HepG2 (cell line): ENCODE measurements around the gene GPC6. TPM values are rescaled to one million over a fixed set of nuclear protein-coding genes. Genes with fewer than 3 reads are reported as not detected.

Experiments used
- ATAC-seq: fragments of 200-7000 bp; cut with Tn5 transposase; 3 replicates; pipeline ENCODE4 v1.9.1; 2020; ENCODE audit warnings: mild to moderate bottlenecking, moderate library complexity
- BruUV-seq: library from RNA; stranded (reverse); fragments of 400-500 nt; replicated peaks from 2 replicates; lab custom pipeline; 2021; lab: Mats Ljungman, UMichigan
- CTCF ChIA-PET: fragments of 300-600 bp; formaldehyde crosslinking; extraction: SDS; loops from one replicate; lab custom pipeline; 2021; ENCODE audit warnings: low total read pairs, inconsistent platforms, low intra/inter-chr PET ratio; lab: Yijun Ruan, JAX
- POLR2A ChIA-PET: fragments of 350-600 bp; sonication (Branson Sonifier 250); formaldehyde crosslinking; loops from one replicate; lab custom pipeline; 2020; ENCODE audit warnings: antibody characterized with exemption, inconsistent platforms; lab: Yijun Ruan, JAX
- DNase-seq: peaks from one replicate; pipeline ENCODE4 v3.0.0-alpha.2; 2015; ENCODE audit warnings: low spot score
- FAIRE-seq: peaks from 3 replicates; lab custom pipeline; 2011; peaks lifted over from hg19 to GRCh38; lab: Jason Lieb, UNC
- H2AFZ ChIP-seq: one replicate; pipeline ENCODE4 v1.6.1; 2011; ENCODE audit warnings: low read length, inconsistent platforms
- H3K27ac ChIP-seq: fragments of 300-600 bp; 3 replicates; pipeline ENCODE4 v1.8.0; 2011; ENCODE audit warnings: mixed run types, mild to moderate bottlenecking, mixed read lengths, low read length, inconsistent platforms; ENCODE audit not compliant: insufficient read depth; ENCODE audit errors: extremely low read length
- H3K27me3 ChIP-seq, 2 experiments: fragments of 200-600 bp in 1 of 2; 2 replicates in 1 of 2; 3 replicates in 1 of 2; pipeline versions ENCODE4 v1.6.0 to v1.8.0; 2011; ENCODE audit warnings: low read length in 2 of 2, mild to moderate bottlenecking in 2 of 2, moderate library complexity in 2 of 2, inconsistent platforms in 1 of 2; ENCODE audit not compliant: insufficient read depth in 2 of 2, control insufficient read depth in 1 of 2
- H3K36me3 ChIP-seq, 2 experiments: fragments of 200-600 bp in 1 of 2; replicated peaks in 1 of 2; 2 replicates in 1 of 2; 3 replicates in 1 of 2; pipeline versions ENCODE4 v1.5.1 to v1.8.0; 2011; ENCODE audit warnings: low read length in 2 of 2, inconsistent platforms in 1 of 2; ENCODE audit not compliant: insufficient read depth in 2 of 2, control insufficient read depth in 1 of 2
- H3K4me1 ChIP-seq: 2 replicates; pipeline ENCODE4 v1.5.1; 2012; ENCODE audit warnings: low read length, inconsistent platforms; ENCODE audit not compliant: insufficient read depth
- H3K4me2 ChIP-seq: 2 replicates; pipeline ENCODE4 v1.6.0; 2011; ENCODE audit warnings: low read depth, low read length, inconsistent platforms
- H3K4me3 ChIP-seq, 3 experiments: fragments of 200-600 bp in 1 of 3; sonication (generic), shearing (Covaris generic) in 1 of 3; replicated peaks in 1 of 3; 2 replicates each; pipeline ENCODE4 v1.5.1; 2011 to 2016; ENCODE audit warnings: low read length in 3 of 3, inconsistent platforms in 2 of 3, low read depth in 2 of 3, mild to moderate bottlenecking in 2 of 3, control low read depth in 1 of 3, mixed read lengths in 1 of 3; ENCODE audit not compliant: insufficient read depth in 1 of 3
- H3K79me2 ChIP-seq: one replicate; pipeline ENCODE4 v1.6.1; 2011; ENCODE audit warnings: low read length, inconsistent platforms; ENCODE audit not compliant: insufficient read depth
- H3K9ac ChIP-seq: 2 replicates; pipeline ENCODE4 v1.6.0; 2011; ENCODE audit warnings: mild to moderate bottlenecking, low read depth, low read length, inconsistent platforms; ENCODE audit not compliant: insufficient read depth
- H3K9me3 ChIP-seq: 2 replicates; pipeline ENCODE4 v1.5.1; 2012; ENCODE audit warnings: mild to moderate bottlenecking, low read length
- H4K20me1 ChIP-seq: 2 replicates; pipeline ENCODE4 v1.6.0; 2011; ENCODE audit warnings: inconsistent platforms, mild to moderate bottlenecking, low read length, moderate library complexity; ENCODE audit not compliant: insufficient read depth
- EED ChIP-seq: sonication (generic); formaldehyde crosslinking; IDR thresholded peaks from 2 replicates; pipeline ENCODE4 v1.5.0; 2020; ENCODE audit warnings: mild to moderate bottlenecking, missing genetic modification reagents
- GLI4 ChIP-seq: sonication (generic); formaldehyde crosslinking; IDR thresholded peaks from 2 replicates; pipeline ENCODE4 v1.5.1; 2020; ENCODE audit warnings: missing genetic modification reagents, mild to moderate bottlenecking, moderate library complexity, borderline replicate concordance
- HES4 ChIP-seq: sonication (generic); formaldehyde crosslinking; IDR thresholded peaks from 2 replicates; pipeline ENCODE4 v1.9.0; 2021; ENCODE audit warnings: mild to moderate bottlenecking, missing genetic modification reagents, borderline replicate concordance
- HMG20B ChIP-seq: conservative IDR thresholded peaks from 2 replicates; pipeline ENCODE4 v1.6.1; 2016; ENCODE audit warnings: missing genetic modification reagents, missing compliant biosample characterization
- POLR2A ChIP-seq, 2 experiments: IDR thresholded peaks; 2 replicates each; pipeline ENCODE4 v1.6.1; 2011; ENCODE audit warnings: low read depth in 2 of 2, low read length in 2 of 2, mild to moderate bottlenecking in 1 of 2, moderate library complexity in 1 of 2; ENCODE audit not compliant: insufficient read depth in 1 of 2
- SNRNP70 ChIP-seq: fragments of 200-400 bp; formaldehyde crosslinking; IDR thresholded peaks from 2 replicates; pipeline ENCODE4 v1.6.1; 2017; ENCODE audit warnings: mild to moderate bottlenecking, low read depth, low read length, moderate library complexity
- YY1 ChIP-seq: IDR thresholded peaks from 2 replicates; pipeline ENCODE4 v1.6.1; 2011; ENCODE audit warnings: low read length, low read depth, moderate library complexity, mild to moderate bottlenecking; ENCODE audit not compliant: insufficient read depth, insufficient replicate concordance
- ZBTB7A ChIP-seq: sonication (generic); formaldehyde crosslinking; IDR thresholded peaks from 2 replicates; pipeline ENCODE4 v1.8.0; 2022; ENCODE audit warnings: mild to moderate bottlenecking, missing genetic modification reagents
- ZNF335 ChIP-seq: sonication (generic); formaldehyde crosslinking; IDR thresholded peaks from 2 replicates; pipeline ENCODE4 v1.4.0; 2020; ENCODE audit warnings: missing genetic modification reagents
- ZNF598 ChIP-seq: sonication (generic); formaldehyde crosslinking; IDR thresholded peaks from 2 replicates; pipeline ENCODE4 v1.5.1; 2020; ENCODE audit warnings: mild to moderate bottlenecking, missing genetic modification reagents, borderline replicate concordance
- WGBS: methylation state at CpG from one replicate; pipeline ENCODE4 v1.1.6; 2017; ENCODE audit warnings: low lambda C conversion rate; 5-methylcytosine and 5-hydroxymethylcytosine counted together
- in situ Hi-C: cut with HindIII; loops from 2 replicates; pipeline ENCODE4 v1.10.0; 2017; ENCODE audit warnings: low pct_unique_long_range_greater_than_20kb; ENCODE audit not compliant: extremely low pct_ligation_motif_present
- intact Hi-C: fragments of 100-400 bp; cut with micrococcal nuclease; formaldehyde crosslinking; loops from one replicate; pipeline ENCODE4 v1.10.0; 2022; ENCODE audit not compliant: unreplicated experiment
- polyA plus RNA-seq, 8 experiments: library from polyadenylated mRNA; depleted of rRNA in 3 of 8; stranded (reverse) in 7 of 8; unstranded in 1 of 8; fragments of >200 nt; fragmentation: Illumina TruSeq in 4 of 8; extraction: Trizol in 4 of 8; gene quantifications; 2 replicates each; pipeline versions ENCODE4 v1.2.1 to v1.2.3, GENCODE V29; 2011 to 2016; ENCODE audit warnings: low read depth in 4 of 8, missing spikeins in 1 of 8, mixed read lengths in 1 of 8; ENCODE audit not compliant: insufficient read depth in 1 of 8
- total RNA-seq, 5 experiments: library from RNA; depleted of rRNA; stranded (reverse); fragments of >200 nt; fragmentation: Illumina TruSeq; extraction: Trizol; gene quantifications; 2 replicates each; pipeline ENCODE4 v1.2.3, GENCODE V29; 2016; ENCODE audit warnings: low read depth in 1 of 5
- TF ChIP-seq, protein P1 (sequence below): sonication (generic); formaldehyde crosslinking; IDR thresholded peaks from 2 replicates; pipeline ENCODE4; 2020; ENCODE audit warnings: missing genetic modification reagents, mild to moderate bottlenecking, borderline replicate concordance
- TF ChIP-seq, protein P2 (sequence below): sonication (generic); formaldehyde crosslinking; conservative IDR thresholded peaks from 2 replicates; pipeline ENCODE4 v1.4.0; 2020; ENCODE audit warnings: missing genetic modification reagents
- TF ChIP-seq, protein P3 (sequence below): sonication (generic); formaldehyde crosslinking; IDR thresholded peaks from 2 replicates; pipeline ENCODE4 v1.4.0; 2020; ENCODE audit warnings: missing genetic modification reagents
- TF ChIP-seq, protein P4 (sequence below): sonication (generic); formaldehyde crosslinking; IDR thresholded peaks from 2 replicates; pipeline ENCODE4 v1.8.0; 2022; ENCODE audit warnings: mild to moderate bottlenecking, missing genetic modification reagents, moderate library complexity
- TF ChIP-seq, protein P5 (sequence below): sonication (generic); formaldehyde crosslinking; IDR thresholded peaks from 2 replicates; pipeline ENCODE4 v1.8.0; 2022; ENCODE audit warnings: missing genetic modification reagents, mild to moderate bottlenecking, borderline replicate concordance

Gene GPC6
- total and polyA plus RNA-seq, 2 of the 13 experiments (the other 11 are each of a cell fraction or from before 2014, with no cell fraction given), result 24.5 to 33.9 TPM

DNA sequence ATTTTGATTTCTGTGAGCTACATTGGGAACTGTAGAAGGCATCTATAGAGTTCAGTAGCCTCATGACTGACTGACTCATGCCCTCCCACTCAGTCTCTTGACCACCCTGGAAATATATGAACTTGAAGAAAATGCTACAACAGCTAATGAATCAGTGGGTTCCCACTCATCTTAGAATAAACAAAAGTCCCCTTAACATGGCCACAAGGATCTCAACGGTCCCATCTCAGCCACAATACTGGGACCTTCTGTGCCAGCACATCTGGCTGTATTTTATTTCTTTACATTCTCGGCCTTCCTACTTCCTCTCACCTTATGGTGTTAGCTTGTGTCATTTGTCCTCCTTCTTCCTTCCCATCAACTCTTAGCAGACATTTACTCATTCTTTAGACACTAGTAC, 633.1 kb downstream of the GPC6 start:
- FAIRE-seq (no peak), DNase-seq (no peak), ATAC-seq (no peak)
- H4K20me1 ChIP-seq, result no peaks in the 10 kb centered on the region
- POLR2A ChIA-PET, result no interaction called here
- no peaks in the 10 kb centered on the region for H3K27me3 ChIP-seq
- CTCF ChIA-PET, result no interaction called here
- BruUV-seq, result no TSS peak
- no peak overlapping the region for H3K9ac ChIP-seq
- H3K4me1 ChIP-seq, result peaks cover 8% of the 10 kb centered on the region; the same call in 1 of the 2 replicates
- no peaks in the 10 kb centered on the region for H3K36me3 ChIP-seq
- no peak overlapping the region for H2AFZ ChIP-seq
- no peak overlapping the region for H3K4me3 ChIP-seq
- H3K4me2 ChIP-seq, result no peak overlapping the region
- intact Hi-C loops (no loop called here), in situ Hi-C loops (no loop called here)
- WGBS, result 93% methylated on average over 2 of the region's 2 CpGs
- no peak overlapping the region for H3K27ac ChIP-seq
- TF ChIP-seq, protein P1, sequence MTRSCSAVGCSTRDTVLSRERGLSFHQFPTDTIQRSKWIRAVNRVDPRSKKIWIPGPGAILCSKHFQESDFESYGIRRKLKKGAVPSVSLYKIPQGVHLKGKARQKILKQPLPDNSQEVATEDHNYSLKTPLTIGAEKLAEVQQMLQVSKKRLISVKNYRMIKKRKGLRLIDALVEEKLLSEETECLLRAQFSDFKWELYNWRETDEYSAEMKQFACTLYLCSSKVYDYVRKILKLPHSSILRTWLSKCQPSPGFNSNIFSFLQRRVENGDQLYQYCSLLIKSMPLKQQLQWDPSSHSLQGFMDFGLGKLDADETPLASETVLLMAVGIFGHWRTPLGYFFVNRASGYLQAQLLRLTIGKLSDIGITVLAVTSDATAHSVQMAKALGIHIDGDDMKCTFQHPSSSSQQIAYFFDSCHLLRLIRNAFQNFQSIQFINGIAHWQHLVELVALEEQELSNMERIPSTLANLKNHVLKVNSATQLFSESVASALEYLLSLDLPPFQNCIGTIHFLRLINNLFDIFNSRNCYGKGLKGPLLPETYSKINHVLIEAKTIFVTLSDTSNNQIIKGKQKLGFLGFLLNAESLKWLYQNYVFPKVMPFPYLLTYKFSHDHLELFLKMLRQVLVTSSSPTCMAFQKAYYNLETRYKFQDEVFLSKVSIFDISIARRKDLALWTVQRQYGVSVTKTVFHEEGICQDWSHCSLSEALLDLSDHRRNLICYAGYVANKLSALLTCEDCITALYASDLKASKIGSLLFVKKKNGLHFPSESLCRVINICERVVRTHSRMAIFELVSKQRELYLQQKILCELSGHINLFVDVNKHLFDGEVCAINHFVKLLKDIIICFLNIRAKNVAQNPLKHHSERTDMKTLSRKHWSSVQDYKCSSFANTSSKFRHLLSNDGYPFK (CRISPR knock-in tag), result no peak
- TF ChIP-seq HES4 (CRISPR knock-in tag) (no peak), SNRNP70 (no peak), POLR2A (IDR thresholded peaks at IDR 0.05; ENCODE audit: insufficient read depth in 1 of 2, low read depth in 2 of 2, low read length in 2 of 2) (no peak), ZBTB7A (CRISPR knock-in tag) (no peak), YY1 (no peak), HMG20B (no peak), GLI4 (CRISPR knock-in tag) (no peak), EED (CRISPR knock-in tag) (no peak), ZNF335 (CRISPR knock-in tag) (no peak), ZNF598 (CRISPR knock-in tag) (no peak)
- TF ChIP-seq, protein P2, sequence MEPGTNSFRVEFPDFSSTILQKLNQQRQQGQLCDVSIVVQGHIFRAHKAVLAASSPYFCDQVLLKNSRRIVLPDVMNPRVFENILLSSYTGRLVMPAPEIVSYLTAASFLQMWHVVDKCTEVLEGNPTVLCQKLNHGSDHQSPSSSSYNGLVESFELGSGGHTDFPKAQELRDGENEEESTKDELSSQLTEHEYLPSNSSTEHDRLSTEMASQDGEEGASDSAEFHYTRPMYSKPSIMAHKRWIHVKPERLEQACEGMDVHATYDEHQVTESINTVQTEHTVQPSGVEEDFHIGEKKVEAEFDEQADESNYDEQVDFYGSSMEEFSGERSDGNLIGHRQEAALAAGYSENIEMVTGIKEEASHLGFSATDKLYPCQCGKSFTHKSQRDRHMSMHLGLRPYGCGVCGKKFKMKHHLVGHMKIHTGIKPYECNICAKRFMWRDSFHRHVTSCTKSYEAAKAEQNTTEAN (CRISPR knock-in tag), result no peak
- TF ChIP-seq, protein P3, sequence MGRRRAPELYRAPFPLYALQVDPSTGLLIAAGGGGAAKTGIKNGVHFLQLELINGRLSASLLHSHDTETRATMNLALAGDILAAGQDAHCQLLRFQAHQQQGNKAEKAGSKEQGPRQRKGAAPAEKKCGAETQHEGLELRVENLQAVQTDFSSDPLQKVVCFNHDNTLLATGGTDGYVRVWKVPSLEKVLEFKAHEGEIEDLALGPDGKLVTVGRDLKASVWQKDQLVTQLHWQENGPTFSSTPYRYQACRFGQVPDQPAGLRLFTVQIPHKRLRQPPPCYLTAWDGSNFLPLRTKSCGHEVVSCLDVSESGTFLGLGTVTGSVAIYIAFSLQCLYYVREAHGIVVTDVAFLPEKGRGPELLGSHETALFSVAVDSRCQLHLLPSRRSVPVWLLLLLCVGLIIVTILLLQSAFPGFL (CRISPR knock-in tag), result no peak
- TF ChIP-seq, protein P4, sequence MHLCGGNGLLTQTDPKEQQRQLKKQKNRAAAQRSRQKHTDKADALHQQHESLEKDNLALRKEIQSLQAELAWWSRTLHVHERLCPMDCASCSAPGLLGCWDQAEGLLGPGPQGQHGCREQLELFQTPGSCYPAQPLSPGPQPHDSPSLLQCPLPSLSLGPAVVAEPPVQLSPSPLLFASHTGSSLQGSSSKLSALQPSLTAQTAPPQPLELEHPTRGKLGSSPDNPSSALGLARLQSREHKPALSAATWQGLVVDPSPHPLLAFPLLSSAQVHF (CRISPR knock-in tag), result no peak
- TF ChIP-seq, protein P5, sequence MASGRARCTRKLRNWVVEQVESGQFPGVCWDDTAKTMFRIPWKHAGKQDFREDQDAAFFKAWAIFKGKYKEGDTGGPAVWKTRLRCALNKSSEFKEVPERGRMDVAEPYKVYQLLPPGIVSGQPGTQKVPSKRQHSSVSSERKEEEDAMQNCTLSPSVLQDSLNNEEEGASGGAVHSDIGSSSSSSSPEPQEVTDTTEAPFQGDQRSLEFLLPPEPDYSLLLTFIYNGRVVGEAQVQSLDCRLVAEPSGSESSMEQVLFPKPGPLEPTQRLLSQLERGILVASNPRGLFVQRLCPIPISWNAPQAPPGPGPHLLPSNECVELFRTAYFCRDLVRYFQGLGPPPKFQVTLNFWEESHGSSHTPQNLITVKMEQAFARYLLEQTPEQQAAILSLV (CRISPR knock-in tag), result no peak
- no peaks in the 10 kb centered on the region for H3K9me3 ChIP-seq
- no peaks in the 10 kb centered on the region for H3K79me2 ChIP-seq
